Calu3 (cell line): Measurements from ENCODE around the gene DOCK10. TPM values are rescaled to one million over a fixed set of nuclear protein-coding genes. Genes with fewer than 3 reads are reported as not detected.

ENCODE experiments used
- BruUV-seq: library from RNA; stranded (reverse); fragments of 400-500 nt; replicated peaks from 2 replicates; lab custom pipeline; 2021; lab: Mats Ljungman, UMichigan
- CTCF ChIA-PET: fragments of 300-600 bp; sonication (Branson Sonifier 250); formaldehyde crosslinking; loops from one replicate; lab custom pipeline; 2022; ENCODE audit warnings: antibody characterized with exemption; lab: Charles Lee
- DNase-seq: peaks from one replicate; pipeline ENCODE4 v3.0.0; 2022
- H3K27ac Mint-ChIP-seq: one replicate; pipeline ENCODE4 v1.8.0; 2022; ENCODE audit warnings: mixed read lengths; ENCODE audit not compliant: unreplicated experiment
- H3K27me3 Mint-ChIP-seq: one replicate; pipeline ENCODE4 v1.8.0; 2022; ENCODE audit warnings: mixed read lengths; ENCODE audit not compliant: unreplicated experiment
- H3K36me3 Mint-ChIP-seq: one replicate; pipeline ENCODE4 v1.8.0; 2022; ENCODE audit warnings: mild to moderate bottlenecking, moderate library complexity, mixed read lengths; ENCODE audit not compliant: insufficient read depth, unreplicated experiment
- H3K4me1 Mint-ChIP-seq: one replicate; pipeline ENCODE4 v1.8.0; 2022; ENCODE audit warnings: mild to moderate bottlenecking, low read depth, mixed read lengths; ENCODE audit not compliant: unreplicated experiment
- H3K4me3 Mint-ChIP-seq: one replicate; pipeline ENCODE4 v1.8.0; 2022; ENCODE audit warnings: mild to moderate bottlenecking, low read depth, moderate library complexity, mixed read lengths; ENCODE audit not compliant: unreplicated experiment
- H3K9me3 Mint-ChIP-seq: one replicate; pipeline ENCODE4 v1.8.0; 2022; ENCODE audit warnings: low read depth, mixed read lengths; ENCODE audit not compliant: unreplicated experiment
- intact Hi-C: fragments of 100-400 bp; cut with micrococcal nuclease; formaldehyde crosslinking; loops from one replicate; pipeline ENCODE4 v1.10.0; 2022; ENCODE audit not compliant: unreplicated experiment
- total RNA-seq: library from RNA; stranded (reverse); gene quantifications from 2 replicates; pipeline ENCODE4 v1.2.3, GENCODE V29; 2022
- TF ChIP-seq, protein P1 (sequence below): fragments of 200-600 bp; IDR thresholded peaks from one replicate; pipeline ENCODE4 v1.8.0; 2022; ENCODE audit warnings: antibody characterized with exemption; ENCODE audit not compliant: unreplicated experiment

DOCK10 gene
- total RNA-seq, 1 experiment from 2014 or later = 11.9 TPM

DNA sequence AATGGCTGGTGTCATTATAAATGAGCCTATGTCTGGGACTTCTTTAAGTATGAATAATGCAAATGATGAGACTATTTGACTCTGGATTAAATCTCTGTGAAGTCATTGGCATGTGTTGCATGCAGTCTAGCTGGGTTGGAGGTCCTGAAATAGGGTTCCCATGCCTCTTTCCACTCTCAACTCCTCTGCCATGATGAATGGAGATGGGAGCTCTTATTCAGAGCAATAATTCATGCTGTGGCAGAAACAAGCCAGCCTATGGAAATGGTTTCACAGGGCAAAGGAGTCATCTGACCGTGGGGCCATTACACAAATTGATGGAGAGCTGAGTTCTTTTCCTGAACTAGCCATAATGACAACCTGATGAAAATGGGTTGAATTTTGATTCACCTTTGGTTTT, 310.6 kb downstream of the DOCK10 start:
- H3K9me3 Mint-ChIP-seq = peaks cover 12% of the 10 kb centered on the region
- no peak for DNase-seq
- no peaks in the 10 kb centered on the region for H3K36me3 Mint-ChIP-seq
- H3K4me3 Mint-ChIP-seq = no peak overlapping the region
- TF ChIP-seq, protein P1, sequence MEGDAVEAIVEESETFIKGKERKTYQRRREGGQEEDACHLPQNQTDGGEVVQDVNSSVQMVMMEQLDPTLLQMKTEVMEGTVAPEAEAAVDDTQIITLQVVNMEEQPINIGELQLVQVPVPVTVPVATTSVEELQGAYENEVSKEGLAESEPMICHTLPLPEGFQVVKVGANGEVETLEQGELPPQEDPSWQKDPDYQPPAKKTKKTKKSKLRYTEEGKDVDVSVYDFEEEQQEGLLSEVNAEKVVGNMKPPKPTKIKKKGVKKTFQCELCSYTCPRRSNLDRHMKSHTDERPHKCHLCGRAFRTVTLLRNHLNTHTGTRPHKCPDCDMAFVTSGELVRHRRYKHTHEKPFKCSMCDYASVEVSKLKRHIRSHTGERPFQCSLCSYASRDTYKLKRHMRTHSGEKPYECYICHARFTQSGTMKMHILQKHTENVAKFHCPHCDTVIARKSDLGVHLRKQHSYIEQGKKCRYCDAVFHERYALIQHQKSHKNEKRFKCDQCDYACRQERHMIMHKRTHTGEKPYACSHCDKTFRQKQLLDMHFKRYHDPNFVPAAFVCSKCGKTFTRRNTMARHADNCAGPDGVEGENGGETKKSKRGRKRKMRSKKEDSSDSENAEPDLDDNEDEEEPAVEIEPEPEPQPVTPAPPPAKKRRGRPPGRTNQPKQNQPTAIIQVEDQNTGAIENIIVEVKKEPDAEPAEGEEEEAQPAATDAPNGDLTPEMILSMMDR = no peak
- H3K27ac Mint-ChIP-seq = no peak overlapping the region
- BruUV-seq = no TSS peak
- CTCF ChIA-PET = interaction anchor here (0.6 kb wide), 1 partner anchor 29 kb away, joined by 6 read pairs; no protein-coding TSS in a partner anchor
- no peaks in the 10 kb centered on the region for H3K4me1 Mint-ChIP-seq
- H3K27me3 Mint-ChIP-seq = no peaks in the 10 kb centered on the region
- intact Hi-C loops = no loop called here

DNA sequence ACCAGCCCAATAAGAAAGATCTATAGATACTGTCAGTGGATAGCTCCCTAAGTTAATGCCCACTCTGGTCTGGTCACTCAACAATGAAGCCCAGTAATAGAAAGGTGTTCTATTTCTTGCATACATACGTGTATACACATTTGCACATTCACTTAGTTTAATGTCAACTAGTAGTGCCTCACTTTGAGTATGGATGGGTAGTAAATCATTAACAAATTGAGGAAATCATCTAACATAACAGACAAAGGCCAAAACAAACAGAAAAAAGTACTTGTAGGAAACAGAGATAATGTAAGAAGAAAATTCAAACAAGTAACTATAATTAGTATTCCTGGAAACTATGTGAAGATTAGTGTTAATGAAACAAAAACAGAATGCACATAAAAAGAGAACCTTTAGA, 312.8 kb downstream of the DOCK10 start:
- BruUV-seq = no TSS peak
- CTCF ChIA-PET = no interaction called here
- Mint-ChIP-seq H3K9me3 (peaks cover 5% of the 10 kb centered on the region), H3K4me1 (no peaks in the 10 kb centered on the region), H3K4me3 (no peak overlapping the region), H3K36me3 (no peaks in the 10 kb centered on the region), H3K27me3 (no peaks in the 10 kb centered on the region), H3K27ac (no peak overlapping the region)
- TF ChIP-seq, protein P1 = no peak
- DNase-seq = no peak
- intact Hi-C loops = no loop called here

DNA sequence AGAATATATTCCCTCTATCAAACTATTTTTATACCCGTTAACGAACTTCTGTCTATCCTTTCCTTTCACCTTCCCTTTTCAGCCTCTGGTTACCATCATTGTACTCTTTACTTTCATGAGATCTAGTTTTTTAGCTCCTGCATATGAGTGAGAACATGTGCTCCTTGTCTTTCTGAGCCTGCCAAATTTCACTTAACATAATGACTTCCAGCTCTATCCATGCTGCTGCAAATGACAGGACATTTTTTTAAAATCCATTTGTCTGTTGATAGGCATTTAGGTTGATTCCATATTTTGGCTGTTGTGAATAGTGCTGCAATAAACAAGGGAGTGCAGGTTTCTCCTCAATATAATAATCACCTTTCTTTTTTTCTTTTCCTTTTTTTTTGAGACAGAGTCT, 317.9 kb downstream of the DOCK10 start:
- Mint-ChIP-seq H3K4me1 (no peaks in the 10 kb centered on the region), H3K27ac (no peak overlapping the region), H3K4me3 (no peak overlapping the region), H3K27me3 (no peaks in the 10 kb centered on the region), H3K36me3 (no peaks in the 10 kb centered on the region), H3K9me3 (peaks cover 10% of the 10 kb centered on the region)
- no TSS peak for BruUV-seq
- intact Hi-C loops = no loop called here
- DNase-seq = no peak
- TF ChIP-seq, protein P1 = no peak
- CTCF ChIA-PET = no interaction called here

- intact Hi-C loops = no loop called here
- no peak for DNase-seq
- CTCF ChIA-PET = no interaction called here
- H3K27me3 Mint-ChIP-seq = no peaks in the 10 kb centered on the region
- no peaks in the 10 kb centered on the region for H3K4me1 Mint-ChIP-seq
- TF ChIP-seq, protein P1 = no peak
- H3K4me3 Mint-ChIP-seq = no peak overlapping the region
- peaks cover 10% of the 10 kb centered on the region for H3K9me3 Mint-ChIP-seq
- no peaks in the 10 kb centered on the region for H3K36me3 Mint-ChIP-seq
- H3K27ac Mint-ChIP-seq = no peak overlapping the region
- BruUV-seq = no TSS peak
These were observed 318.6 kb downstream of the DOCK10 start for GRCh38 chr2:224723586-224724217.
